ENCODE data around the gene TBC1D22A. TPM values are rescaled to one million over a fixed set of nuclear protein-coding genes. Genes with fewer than 3 reads are reported as not detected.

Gene TBC1D22A
- polyA plus RNA-seq, 1 donor (not counting 4 experiments of a cell fraction or from before 2014, with no cell fraction given): 20.9 TPM

DNA sequence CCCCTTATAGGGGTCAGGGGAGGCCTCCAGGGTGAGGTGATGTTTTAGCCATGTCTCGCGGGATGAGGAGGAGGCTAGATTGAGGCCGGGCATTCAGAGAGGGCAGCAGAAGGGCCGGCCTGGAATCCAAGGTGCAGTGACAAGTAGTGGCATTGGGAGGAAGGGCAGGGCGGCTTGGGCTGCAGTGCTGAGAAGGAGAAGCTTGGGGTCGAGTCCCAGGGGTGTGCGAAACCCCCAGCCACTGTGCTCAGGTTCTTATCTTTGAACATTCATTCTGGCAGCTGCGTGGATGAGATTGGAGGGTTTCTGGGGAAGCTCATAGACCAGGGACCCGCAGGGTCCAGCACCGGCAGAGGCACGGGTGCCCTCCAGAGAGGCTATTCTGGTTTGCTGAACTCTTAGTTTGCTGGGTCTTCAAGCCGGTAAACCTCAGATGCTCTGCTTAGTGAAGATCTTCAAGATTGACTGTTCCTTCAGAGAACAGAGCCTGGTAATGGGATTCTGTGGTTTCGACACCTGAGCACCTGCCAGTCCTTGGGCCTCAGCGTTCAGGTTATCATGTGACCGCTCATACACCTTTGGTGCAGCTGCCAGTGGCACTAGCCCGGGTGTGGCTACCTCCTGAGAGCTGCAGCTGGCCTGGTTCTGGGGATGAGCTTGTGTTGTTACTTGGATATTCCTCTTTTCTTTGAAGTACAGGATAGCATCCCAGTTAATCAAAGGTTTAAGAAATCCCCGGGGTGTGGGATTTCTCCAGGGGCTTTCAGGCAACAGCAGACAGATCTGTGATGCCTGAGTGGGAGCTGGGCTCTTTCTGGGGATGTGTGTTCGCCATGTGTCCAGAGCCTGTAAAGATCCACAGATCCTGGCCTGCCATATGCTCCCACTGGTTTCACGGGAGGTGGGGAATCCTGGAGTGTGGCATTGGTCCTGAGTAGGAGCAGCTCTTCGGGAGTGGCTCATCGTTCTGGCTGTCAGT lies 152.8 kb downstream of the TBC1D22A start:
- no peaks in the 10 kb centered on the region for H3K9me3 ChIP-seq (ENCODE audit: control insufficient read depth, low read depth, low read length)
- H3K4me2 ChIP-seq (ENCODE audit: control insufficient read depth, extremely low read depth, insufficient read depth, low read depth, low read length): no peak overlapping the region
- H4K20me1 ChIP-seq (ENCODE audit: control insufficient read depth, extremely low read depth, insufficient read depth, low read length): no peaks in the 10 kb centered on the region
- FAIRE-seq: no peak
- no peaks in the 10 kb centered on the region for H3K4me1 ChIP-seq (ENCODE audit: control insufficient read depth, extremely low read depth, insufficient read depth, low read length)
- dilution Hi-C loops (cut with MboI; ENCODE audit: extremely low pct_ligation_motif_present, low sequenced_read_pairs): no loop called here
- no peaks in the 10 kb centered on the region for H3K27me3 ChIP-seq (ENCODE audit: control insufficient read depth, extremely low read depth, insufficient read depth, low read length)
- no peak for DNase-seq (ENCODE audit: low read depth, low spot score)
- no peaks in the 10 kb centered on the region for H3K9me1 ChIP-seq (ENCODE audit: control insufficient read depth, extremely low read depth, insufficient read depth, low read length)
- no peak overlapping the region for H2AFZ ChIP-seq (ENCODE audit: control insufficient read depth, low read length)
- H3K4me3 ChIP-seq (ENCODE audit: control insufficient read depth in 2 of 3, extremely low read depth in 1 of 3, insufficient read depth in 2 of 3, low read depth in 1 of 3, low read length in 3 of 3): no peak overlapping the region
- peaks cover 10 to 25% of the 10 kb centered on the region in 2 experiments for H3K36me3 ChIP-seq (ENCODE audit: control insufficient read depth in 2 of 2, extremely low read depth in 1 of 2, insufficient read depth in 2 of 2, low read length in 2 of 2)
- peaks cover 3% of the 10 kb centered on the region for H3K79me2 ChIP-seq (ENCODE audit: control insufficient read depth, insufficient read depth, low read length)
- H3K27ac ChIP-seq (ENCODE audit: control insufficient read depth, insufficient read depth, low read length): no peak overlapping the region
- no peak overlapping the region for H3K9ac ChIP-seq (ENCODE audit: control insufficient read depth, extremely low read depth, insufficient read depth, low read length)
- TF ChIP-seq EZH2 (IDR thresholded peaks at IDR 0.05; ENCODE audit: low read length): no peak
- TF ChIP-seq, protein P1, sequence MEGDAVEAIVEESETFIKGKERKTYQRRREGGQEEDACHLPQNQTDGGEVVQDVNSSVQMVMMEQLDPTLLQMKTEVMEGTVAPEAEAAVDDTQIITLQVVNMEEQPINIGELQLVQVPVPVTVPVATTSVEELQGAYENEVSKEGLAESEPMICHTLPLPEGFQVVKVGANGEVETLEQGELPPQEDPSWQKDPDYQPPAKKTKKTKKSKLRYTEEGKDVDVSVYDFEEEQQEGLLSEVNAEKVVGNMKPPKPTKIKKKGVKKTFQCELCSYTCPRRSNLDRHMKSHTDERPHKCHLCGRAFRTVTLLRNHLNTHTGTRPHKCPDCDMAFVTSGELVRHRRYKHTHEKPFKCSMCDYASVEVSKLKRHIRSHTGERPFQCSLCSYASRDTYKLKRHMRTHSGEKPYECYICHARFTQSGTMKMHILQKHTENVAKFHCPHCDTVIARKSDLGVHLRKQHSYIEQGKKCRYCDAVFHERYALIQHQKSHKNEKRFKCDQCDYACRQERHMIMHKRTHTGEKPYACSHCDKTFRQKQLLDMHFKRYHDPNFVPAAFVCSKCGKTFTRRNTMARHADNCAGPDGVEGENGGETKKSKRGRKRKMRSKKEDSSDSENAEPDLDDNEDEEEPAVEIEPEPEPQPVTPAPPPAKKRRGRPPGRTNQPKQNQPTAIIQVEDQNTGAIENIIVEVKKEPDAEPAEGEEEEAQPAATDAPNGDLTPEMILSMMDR (optimal IDR thresholded peaks at IDR 0.05 in 1 of 3, IDR thresholded peaks at IDR 0.05 in 1 of 3, conservative IDR thresholded peaks at IDR 0.05 in 1 of 3; ENCODE audit: extremely low read depth in 1 of 3, insufficient read depth in 2 of 3, low read length in 3 of 3): no peak

DNA sequence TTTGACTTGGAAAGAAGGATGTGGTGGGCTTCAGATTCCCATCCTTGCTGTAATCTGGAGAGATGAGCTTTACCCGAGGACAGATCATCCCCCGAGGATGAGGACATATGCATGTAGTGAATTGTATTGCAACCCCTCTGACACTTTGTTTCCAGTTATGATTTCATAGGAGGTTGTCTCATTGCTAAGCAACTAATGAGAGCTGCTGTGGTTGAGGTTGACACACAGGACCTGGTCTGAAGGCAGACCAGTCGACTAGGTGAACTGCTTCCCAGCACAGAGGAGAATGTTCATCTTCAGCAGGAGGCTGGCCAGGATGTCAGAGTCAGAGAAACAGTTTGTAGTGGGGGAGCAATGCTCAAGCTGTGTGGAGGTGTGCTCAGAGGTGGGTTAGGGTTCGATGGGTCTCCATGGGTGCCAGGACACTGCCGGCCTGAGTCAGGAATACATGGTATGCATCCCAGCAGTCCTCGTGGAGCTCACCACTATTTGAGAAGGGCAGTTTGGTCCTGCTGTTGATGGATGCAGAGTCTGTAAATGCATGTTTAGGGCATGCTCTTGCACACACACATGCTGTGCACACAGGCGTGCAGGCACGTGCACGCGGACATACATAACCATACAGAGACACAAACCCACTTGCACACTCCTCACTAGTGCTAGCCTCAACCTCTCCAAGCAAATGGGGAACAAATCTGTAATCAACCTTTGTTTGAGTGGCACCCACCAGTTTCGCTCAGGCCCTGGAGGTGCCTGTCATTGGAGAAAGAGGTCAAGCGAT lies 153.7 kb downstream of the TBC1D22A start:
- Histone ChIP-seq H2AFZ (ENCODE audit: control insufficient read depth, low read length) (no peak overlapping the region), H3K4me1 (ENCODE audit: control insufficient read depth, extremely low read depth, insufficient read depth, low read length) (no peaks in the 10 kb centered on the region), H4K20me1 (ENCODE audit: control insufficient read depth, extremely low read depth, insufficient read depth, low read length) (no peaks in the 10 kb centered on the region), H3K27ac (ENCODE audit: control insufficient read depth, insufficient read depth, low read length) (no peak overlapping the region), H3K9me3 (ENCODE audit: control insufficient read depth, low read depth, low read length) (no peaks in the 10 kb centered on the region), H3K4me3 (ENCODE audit: control insufficient read depth in 2 of 3, extremely low read depth in 1 of 3, insufficient read depth in 2 of 3, low read depth in 1 of 3, low read length in 3 of 3) (no peak overlapping the region), H3K79me2 (ENCODE audit: control insufficient read depth, insufficient read depth, low read length) (no peaks in the 10 kb centered on the region), H3K4me2 (ENCODE audit: control insufficient read depth, extremely low read depth, insufficient read depth, low read depth, low read length) (no peak overlapping the region), H3K9me1 (ENCODE audit: control insufficient read depth, extremely low read depth, insufficient read depth, low read length) (no peaks in the 10 kb centered on the region), H3K9ac (ENCODE audit: control insufficient read depth, extremely low read depth, insufficient read depth, low read length) (no peak overlapping the region), H3K36me3 (ENCODE audit: control insufficient read depth in 2 of 2, extremely low read depth in 1 of 2, insufficient read depth in 2 of 2, low read length in 2 of 2) (peaks cover 10 to 25% of the 10 kb centered on the region in 2 experiments), H3K27me3 (ENCODE audit: control insufficient read depth, extremely low read depth, insufficient read depth, low read length) (no peaks in the 10 kb centered on the region)
- dilution Hi-C loops (cut with MboI; ENCODE audit: extremely low pct_ligation_motif_present, low sequenced_read_pairs): no loop called here
- no peak for DNase-seq (ENCODE audit: low read depth, low spot score)
- TF ChIP-seq EZH2 (IDR thresholded peaks at IDR 0.05; ENCODE audit: low read length): no peak
- TF ChIP-seq, protein P1 (optimal IDR thresholded peaks at IDR 0.05 in 1 of 3, IDR thresholded peaks at IDR 0.05 in 1 of 3, conservative IDR thresholded peaks at IDR 0.05 in 1 of 3; ENCODE audit: extremely low read depth in 1 of 3, insufficient read depth in 2 of 3, low read length in 3 of 3): no peak
- no peak for FAIRE-seq

Data from keratinocyte (primary cell).